Loucy (cell line): ENCODE measurements around the gene UVRAG.

ENCODE experiments used
- EZH2phosphoT487 ChIP-seq: fragments of 200-600 bp; IDR thresholded peaks from 2 replicates; pipeline ENCODE4 v1.6.1; 2018; ENCODE audit warnings: antibody characterized with exemption, mild to moderate bottlenecking, moderate library complexity, borderline replicate concordance
- TF ChIP-seq, protein P1 (sequence below): fragments of 200-600 bp; sonication (generic); conservative IDR thresholded peaks from 2 replicates; pipeline ENCODE4 v1.5.1; 2014; ENCODE audit warnings: mild to moderate bottlenecking, antibody characterized with exemption, low read length

DNA sequence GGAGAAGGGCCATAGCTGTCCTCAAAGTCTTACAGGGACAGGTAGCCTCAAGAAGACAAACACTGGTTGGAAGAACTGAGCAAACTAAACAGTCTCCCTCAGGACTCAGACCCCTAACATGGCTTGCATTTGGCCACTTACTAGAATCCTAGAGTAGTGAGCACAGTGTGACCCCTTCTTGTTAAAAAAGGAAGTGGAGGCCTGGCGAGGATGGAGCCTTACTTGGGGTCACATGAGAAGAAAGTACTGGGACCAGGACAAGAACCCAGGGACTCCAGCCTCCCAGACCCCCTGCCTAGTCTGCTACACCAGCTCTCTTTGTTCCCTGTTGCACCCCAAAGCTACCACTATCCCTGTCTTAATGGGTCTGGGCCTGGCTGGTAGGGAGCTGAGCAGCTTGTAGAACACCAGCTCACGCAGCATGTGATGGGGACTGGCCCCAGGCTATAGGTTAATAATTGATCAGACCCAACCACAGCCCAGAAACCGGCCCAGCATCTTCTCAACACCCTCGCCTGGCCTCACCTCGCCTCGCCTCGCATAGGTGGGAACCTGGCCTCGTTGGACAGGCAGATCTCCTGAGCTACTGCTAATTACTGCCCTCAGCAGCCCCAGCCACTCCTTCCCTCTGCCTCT lies 28.8 kb upstream of the UVRAG start:
- TF ChIP-seq, protein P1, sequence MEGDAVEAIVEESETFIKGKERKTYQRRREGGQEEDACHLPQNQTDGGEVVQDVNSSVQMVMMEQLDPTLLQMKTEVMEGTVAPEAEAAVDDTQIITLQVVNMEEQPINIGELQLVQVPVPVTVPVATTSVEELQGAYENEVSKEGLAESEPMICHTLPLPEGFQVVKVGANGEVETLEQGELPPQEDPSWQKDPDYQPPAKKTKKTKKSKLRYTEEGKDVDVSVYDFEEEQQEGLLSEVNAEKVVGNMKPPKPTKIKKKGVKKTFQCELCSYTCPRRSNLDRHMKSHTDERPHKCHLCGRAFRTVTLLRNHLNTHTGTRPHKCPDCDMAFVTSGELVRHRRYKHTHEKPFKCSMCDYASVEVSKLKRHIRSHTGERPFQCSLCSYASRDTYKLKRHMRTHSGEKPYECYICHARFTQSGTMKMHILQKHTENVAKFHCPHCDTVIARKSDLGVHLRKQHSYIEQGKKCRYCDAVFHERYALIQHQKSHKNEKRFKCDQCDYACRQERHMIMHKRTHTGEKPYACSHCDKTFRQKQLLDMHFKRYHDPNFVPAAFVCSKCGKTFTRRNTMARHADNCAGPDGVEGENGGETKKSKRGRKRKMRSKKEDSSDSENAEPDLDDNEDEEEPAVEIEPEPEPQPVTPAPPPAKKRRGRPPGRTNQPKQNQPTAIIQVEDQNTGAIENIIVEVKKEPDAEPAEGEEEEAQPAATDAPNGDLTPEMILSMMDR, result no peak
- no peak for TF ChIP-seq EZH2phosphoT487
